ENCODE data around the gene DOCK6. TPM values are rescaled to one million over a fixed set of nuclear protein-coding genes. Genes with fewer than 3 reads are reported as not detected.

DOCK6 gene
- total RNA-seq, 1 experiment from 2014 or later = 57.9 TPM

- WGBS (ENCODE audit: extremely low coverage, insufficient read length, low lambda C conversion rate) = no CpG with 5 or more reads among the region's 11 CpGs
- H3K27me3 Mint-ChIP-seq (ENCODE audit: low read depth) = peaks cover 3% of the 10 kb centered on the region; the same call in 1 of the 2 replicates
These were observed 15.4 kb downstream of the DOCK6 start for GRCh38 chr19:11246941-11247340.

More at GRCh38 chr19:11246941-11247340, 15.4 kb downstream of the DOCK6 start:
- Histone ChIP-seq H3K56ac (ENCODE audit: insufficient read length, low read depth, low read length) (no peak overlapping the region), H3K18ac (ENCODE audit: insufficient read length, low read depth, low read length) (no peak overlapping the region), H4K91ac (ENCODE audit: insufficient read length, low read depth, low read length) (no peak overlapping the region), H3K4ac (ENCODE audit: low read depth, low read length) (no peak overlapping the region), H3T11ph (ENCODE audit: low read length) (no peak overlapping the region), H3K79me1 (ENCODE audit: insufficient read depth, low read depth, low read length, poor library complexity, severe bottlenecking) (no peaks in the 10 kb centered on the region), H3K4me2 (ENCODE audit: insufficient read depth, insufficient read length, low read length) (no peak overlapping the region), H2BK12ac (ENCODE audit: insufficient read length, low read depth, low read length) (no peak overlapping the region), H2BK15ac (ENCODE audit: low read depth, low read length) (no peak overlapping the region), H2AFZ (ENCODE audit: low read length) (no peak overlapping the region), H3K79me2 (ENCODE audit: insufficient read depth, low read length) (no peaks in the 10 kb centered on the region), H2BK120ac (ENCODE audit: low read depth, low read length, poor library complexity, severe bottlenecking) (no peak overlapping the region), H3K23me2 (ENCODE audit: insufficient read length, low read depth, low read length, poor library complexity, severe bottlenecking) (no peaks in the 10 kb centered on the region), H2AK5ac (ENCODE audit: insufficient read length, low read length) (no peak overlapping the region), H3K27ac (ENCODE audit: insufficient read length, low read depth, low read length) (no peak overlapping the region), H3K9me3 (ENCODE audit: control insufficient read depth, low read depth, low read length) (no peaks in the 10 kb centered on the region), H3K4me1 (ENCODE audit: insufficient read depth, low read length) (no peaks in the 10 kb centered on the region), H4K20me1 (ENCODE audit: control insufficient read depth, insufficient read depth, insufficient read length) (peaks cover 2% of the 10 kb centered on the region), H4K5ac (ENCODE audit: insufficient read length, low read depth, low read length) (no peak overlapping the region), H3K14ac (ENCODE audit: insufficient read depth, low read length) (no peak overlapping the region), H4K8ac (replicated peaks; ENCODE audit: insufficient read length, low read depth, low read length) (no peak overlapping the region), H3K23ac (ENCODE audit: insufficient read length, low read depth, low read length) (no peak overlapping the region), H3K27me3 (ENCODE audit: insufficient read depth, low read length) (no peaks in the 10 kb centered on the region), H2BK20ac (ENCODE audit: low read depth, low read length, poor library complexity, severe bottlenecking) (no peak overlapping the region), H3K9ac (ENCODE audit: extremely low read depth, insufficient read length, low read length) (no peak overlapping the region), H2BK5ac (ENCODE audit: insufficient read length, low read length) (no peak overlapping the region)
- H3K9me3 Mint-ChIP-seq = no peaks in the 10 kb centered on the region
- H3K4me3 Mint-ChIP-seq = no peak overlapping the region
- DNase-seq = no peak
- no peak overlapping the region for H3K27ac Mint-ChIP-seq
- no peak for TF ChIP-seq CTCF (conservative IDR thresholded peaks at IDR 0.05)
- peaks cover 0 to 6% of the 10 kb centered on the region in 2 experiments; a peak in 3 of 4 replicates for H3K4me1 Mint-ChIP-seq
- peaks cover 14 to 47% (median 42%) of the 10 kb centered on the region in 3 experiments for H3K36me3 Mint-ChIP-seq (ENCODE audit: insufficient read depth in 1 of 3, low read depth in 3 of 3)

Data from H9 (cell line).